Peyer's patch (tissue), 4 donors: Measurements from ENCODE around the gene FADS6.

Experiments used
- POLR2A ChIP-seq, 2 donors: fragments of 450-650 bp; IDR thresholded peaks; one replicate each; pipeline ENCODE4 v1.5.1; 2017; ENCODE audit warnings: antibody characterized with exemption in 2 of 2, mild to moderate bottlenecking in 2 of 2, moderate library complexity in 2 of 2
- TF ChIP-seq, protein P1 (sequence below), 6 experiments: fragments of 450-650 bp in 4 of 6; fragments of 200-600 bp in 2 of 6; sonication (generic) in 1 of 6; IDR thresholded peaks; one replicate each; pipeline ENCODE4 v1.5.1; 2017 to 2019; ENCODE audit warnings: antibody characterized with exemption in 6 of 6, mild to moderate bottlenecking in 3 of 6, moderate library complexity in 1 of 6

- TF ChIP-seq POLR2A (IDR thresholded peaks at IDR 0.05), result no peak
- TF ChIP-seq, protein P1, sequence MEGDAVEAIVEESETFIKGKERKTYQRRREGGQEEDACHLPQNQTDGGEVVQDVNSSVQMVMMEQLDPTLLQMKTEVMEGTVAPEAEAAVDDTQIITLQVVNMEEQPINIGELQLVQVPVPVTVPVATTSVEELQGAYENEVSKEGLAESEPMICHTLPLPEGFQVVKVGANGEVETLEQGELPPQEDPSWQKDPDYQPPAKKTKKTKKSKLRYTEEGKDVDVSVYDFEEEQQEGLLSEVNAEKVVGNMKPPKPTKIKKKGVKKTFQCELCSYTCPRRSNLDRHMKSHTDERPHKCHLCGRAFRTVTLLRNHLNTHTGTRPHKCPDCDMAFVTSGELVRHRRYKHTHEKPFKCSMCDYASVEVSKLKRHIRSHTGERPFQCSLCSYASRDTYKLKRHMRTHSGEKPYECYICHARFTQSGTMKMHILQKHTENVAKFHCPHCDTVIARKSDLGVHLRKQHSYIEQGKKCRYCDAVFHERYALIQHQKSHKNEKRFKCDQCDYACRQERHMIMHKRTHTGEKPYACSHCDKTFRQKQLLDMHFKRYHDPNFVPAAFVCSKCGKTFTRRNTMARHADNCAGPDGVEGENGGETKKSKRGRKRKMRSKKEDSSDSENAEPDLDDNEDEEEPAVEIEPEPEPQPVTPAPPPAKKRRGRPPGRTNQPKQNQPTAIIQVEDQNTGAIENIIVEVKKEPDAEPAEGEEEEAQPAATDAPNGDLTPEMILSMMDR (IDR thresholded peaks at IDR 0.05), result no peak
Measured at GRCh38 chr17:74941128-74941725, 47.8 kb upstream of the FADS6 start.
